ENCODE results near the gene HMCN1. TPM values are rescaled to one million over a fixed set of nuclear protein-coding genes. Genes with fewer than 3 reads are reported as not detected.

HMCN1 gene
- total and polyA plus RNA-seq, 2 experiments from 2014 or later, result 1.6 to 8.7 TPM

DNA sequence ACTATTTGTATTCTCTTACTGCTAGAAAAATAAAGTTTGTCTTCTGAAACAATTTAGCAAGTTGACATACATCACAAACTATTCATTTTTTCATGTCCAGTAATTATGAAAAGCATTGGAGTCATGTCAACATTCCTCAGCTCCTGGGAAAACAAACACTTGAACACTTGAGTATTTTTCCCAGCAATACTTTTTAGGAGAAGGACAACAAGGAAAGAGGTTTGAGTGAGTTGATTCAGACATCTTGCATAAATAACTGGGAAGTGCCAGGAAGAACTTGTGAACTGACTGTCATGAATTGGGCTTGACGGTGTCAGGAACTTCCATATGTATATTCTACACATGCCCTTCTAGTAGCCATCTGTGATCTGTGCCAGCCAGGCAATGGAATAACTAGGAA lies 195.6 kb downstream of the HMCN1 start:
- Histone ChIP-seq H3K27me3 (ENCODE audit: insufficient read depth) (no peaks in the 10 kb centered on the region), H3K4me1 (ENCODE audit: insufficient read depth) (peaks cover 6% of the 10 kb centered on the region), H4K20me1 (replicated peaks; ENCODE audit: insufficient read depth) (no peaks in the 10 kb centered on the region), H3K79me2 (replicated peaks; ENCODE audit: insufficient read depth) (no peaks in the 10 kb centered on the region), H3K9me2 (ENCODE audit: insufficient read depth) (no peaks in the 10 kb centered on the region), H3K27ac (ENCODE audit: low read depth) (no peak overlapping the region), H3K4me3 (no peak overlapping the region), H3K36me3 (ENCODE audit: insufficient read depth) (no peaks in the 10 kb centered on the region), H3F3A (replicated peaks; ENCODE audit: low read depth) (no peaks in the 10 kb centered on the region), H2AFZ (no peak overlapping the region), H3K4me2 (no peak overlapping the region)
- TF ChIP-seq NANOG (IDR thresholded peaks at IDR 0.05; ENCODE audit: borderline replicate concordance) (no peak), CREB1 (CRISPR knock-in tag; IDR thresholded peaks at IDR 0.05; ENCODE audit: low read depth) (no peak), STAT1 (IDR thresholded peaks at IDR 0.05; ENCODE audit: unreplicated experiment) (no peak), EZH2phosphoT487 (IDR thresholded peaks at IDR 0.05; ENCODE audit: unreplicated experiment) (no peak), ZNF331 (CRISPR knock-in tag; IDR thresholded peaks at IDR 0.05; ENCODE audit: low read depth) (no peak), JUNB (IDR thresholded peaks at IDR 0.05; ENCODE audit: unreplicated experiment) (no peak), POLR2AphosphoS5 (IDR thresholded peaks at IDR 0.05; ENCODE audit: low read depth) (no peak), ZNF114 (CRISPR knock-in tag; IDR thresholded peaks at IDR 0.05) (no peak), EZH2 (IDR thresholded peaks at IDR 0.05; ENCODE audit: low read depth, unreplicated experiment) (no peak)
- TF ChIP-seq, protein P1, sequence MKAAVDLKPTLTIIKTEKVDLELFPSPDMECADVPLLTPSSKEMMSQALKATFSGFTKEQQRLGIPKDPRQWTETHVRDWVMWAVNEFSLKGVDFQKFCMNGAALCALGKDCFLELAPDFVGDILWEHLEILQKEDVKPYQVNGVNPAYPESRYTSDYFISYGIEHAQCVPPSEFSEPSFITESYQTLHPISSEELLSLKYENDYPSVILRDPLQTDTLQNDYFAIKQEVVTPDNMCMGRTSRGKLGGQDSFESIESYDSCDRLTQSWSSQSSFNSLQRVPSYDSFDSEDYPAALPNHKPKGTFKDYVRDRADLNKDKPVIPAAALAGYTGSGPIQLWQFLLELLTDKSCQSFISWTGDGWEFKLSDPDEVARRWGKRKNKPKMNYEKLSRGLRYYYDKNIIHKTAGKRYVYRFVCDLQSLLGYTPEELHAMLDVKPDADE (IDR thresholded peaks at IDR 0.05), result no peak
- TF ChIP-seq, protein P2, sequence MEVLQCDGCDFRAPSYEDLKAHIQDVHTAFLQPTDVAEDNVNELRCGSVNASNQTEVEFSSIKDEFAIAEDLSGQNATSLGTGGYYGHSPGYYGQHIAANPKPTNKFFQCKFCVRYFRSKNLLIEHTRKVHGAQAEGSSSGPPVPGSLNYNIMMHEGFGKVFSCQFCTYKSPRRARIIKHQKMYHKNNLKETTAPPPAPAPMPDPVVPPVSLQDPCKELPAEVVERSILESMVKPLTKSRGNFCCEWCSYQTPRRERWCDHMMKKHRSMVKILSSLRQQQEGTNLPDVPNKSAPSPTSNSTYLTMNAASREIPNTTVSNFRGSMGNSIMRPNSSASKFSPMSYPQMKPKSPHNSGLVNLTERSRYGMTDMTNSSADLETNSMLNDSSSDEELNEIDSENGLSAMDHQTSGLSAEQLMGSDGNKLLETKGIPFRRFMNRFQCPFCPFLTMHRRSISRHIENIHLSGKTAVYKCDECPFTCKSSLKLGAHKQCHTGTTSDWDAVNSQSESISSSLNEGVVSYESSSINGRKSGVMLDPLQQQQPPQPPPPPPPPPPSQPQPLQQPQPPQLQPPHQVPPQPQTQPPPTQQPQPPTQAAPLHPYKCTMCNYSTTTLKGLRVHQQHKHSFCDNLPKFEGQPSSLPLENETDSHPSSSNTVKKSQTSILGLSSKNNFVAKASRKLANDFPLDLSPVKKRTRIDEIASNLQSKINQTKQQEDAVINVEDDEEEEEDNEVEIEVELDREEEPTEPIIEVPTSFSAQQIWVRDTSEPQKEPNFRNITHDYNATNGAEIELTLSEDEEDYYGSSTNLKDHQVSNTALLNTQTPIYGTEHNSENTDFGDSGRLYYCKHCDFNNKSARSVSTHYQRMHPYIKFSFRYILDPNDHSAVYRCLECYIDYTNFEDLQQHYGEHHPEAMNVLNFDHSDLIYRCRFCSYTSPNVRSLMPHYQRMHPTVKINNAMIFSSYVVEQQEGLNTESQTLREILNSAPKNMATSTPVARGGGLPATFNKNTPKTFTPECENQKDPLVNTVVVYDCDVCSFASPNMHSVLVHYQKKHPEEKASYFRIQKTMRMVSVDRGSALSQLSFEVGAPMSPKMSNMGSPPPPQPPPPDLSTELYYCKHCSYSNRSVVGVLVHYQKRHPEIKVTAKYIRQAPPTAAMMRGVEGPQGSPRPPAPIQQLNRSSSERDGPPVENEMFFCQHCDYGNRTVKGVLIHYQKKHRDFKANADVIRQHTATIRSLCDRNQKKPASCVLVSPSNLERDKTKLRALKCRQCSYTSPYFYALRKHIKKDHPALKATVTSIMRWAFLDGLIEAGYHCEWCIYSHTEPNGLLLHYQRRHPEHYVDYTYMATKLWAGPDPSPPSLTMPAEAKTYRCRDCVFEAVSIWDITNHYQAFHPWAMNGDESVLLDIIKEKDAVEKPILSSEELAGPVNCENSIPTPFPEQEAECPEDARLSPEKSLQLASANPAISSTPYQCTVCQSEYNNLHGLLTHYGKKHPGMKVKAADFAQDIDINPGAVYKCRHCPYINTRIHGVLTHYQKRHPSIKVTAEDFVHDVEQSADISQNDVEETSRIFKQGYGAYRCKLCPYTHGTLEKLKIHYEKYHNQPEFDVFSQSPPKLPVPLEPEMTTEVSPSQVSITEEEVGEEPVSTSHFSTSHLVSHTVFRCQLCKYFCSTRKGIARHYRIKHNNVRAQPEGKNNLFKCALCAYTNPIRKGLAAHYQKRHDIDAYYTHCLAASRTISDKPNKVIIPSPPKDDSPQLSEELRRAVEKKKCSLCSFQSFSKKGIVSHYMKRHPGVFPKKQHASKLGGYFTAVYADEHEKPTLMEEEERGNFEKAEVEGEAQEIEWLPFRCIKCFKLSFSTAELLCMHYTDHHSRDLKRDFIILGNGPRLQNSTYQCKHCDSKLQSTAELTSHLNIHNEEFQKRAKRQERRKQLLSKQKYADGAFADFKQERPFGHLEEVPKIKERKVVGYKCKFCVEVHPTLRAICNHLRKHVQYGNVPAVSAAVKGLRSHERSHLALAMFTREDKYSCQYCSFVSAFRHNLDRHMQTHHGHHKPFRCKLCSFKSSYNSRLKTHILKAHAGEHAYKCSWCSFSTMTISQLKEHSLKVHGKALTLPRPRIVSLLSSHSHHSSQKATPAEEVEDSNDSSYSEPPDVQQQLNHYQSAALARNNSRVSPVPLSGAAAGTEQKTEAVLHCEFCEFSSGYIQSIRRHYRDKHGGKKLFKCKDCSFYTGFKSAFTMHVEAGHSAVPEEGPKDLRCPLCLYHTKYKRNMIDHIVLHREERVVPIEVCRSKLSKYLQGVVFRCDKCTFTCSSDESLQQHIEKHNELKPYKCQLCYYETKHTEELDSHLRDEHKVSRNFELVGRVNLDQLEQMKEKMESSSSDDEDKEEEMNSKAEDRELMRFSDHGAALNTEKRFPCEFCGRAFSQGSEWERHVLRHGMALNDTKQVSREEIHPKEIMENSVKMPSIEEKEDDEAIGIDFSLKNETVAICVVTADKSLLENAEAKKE (CRISPR knock-in tag; IDR thresholded peaks at IDR 0.05), result no peak
- TF ChIP-seq, protein P3, sequence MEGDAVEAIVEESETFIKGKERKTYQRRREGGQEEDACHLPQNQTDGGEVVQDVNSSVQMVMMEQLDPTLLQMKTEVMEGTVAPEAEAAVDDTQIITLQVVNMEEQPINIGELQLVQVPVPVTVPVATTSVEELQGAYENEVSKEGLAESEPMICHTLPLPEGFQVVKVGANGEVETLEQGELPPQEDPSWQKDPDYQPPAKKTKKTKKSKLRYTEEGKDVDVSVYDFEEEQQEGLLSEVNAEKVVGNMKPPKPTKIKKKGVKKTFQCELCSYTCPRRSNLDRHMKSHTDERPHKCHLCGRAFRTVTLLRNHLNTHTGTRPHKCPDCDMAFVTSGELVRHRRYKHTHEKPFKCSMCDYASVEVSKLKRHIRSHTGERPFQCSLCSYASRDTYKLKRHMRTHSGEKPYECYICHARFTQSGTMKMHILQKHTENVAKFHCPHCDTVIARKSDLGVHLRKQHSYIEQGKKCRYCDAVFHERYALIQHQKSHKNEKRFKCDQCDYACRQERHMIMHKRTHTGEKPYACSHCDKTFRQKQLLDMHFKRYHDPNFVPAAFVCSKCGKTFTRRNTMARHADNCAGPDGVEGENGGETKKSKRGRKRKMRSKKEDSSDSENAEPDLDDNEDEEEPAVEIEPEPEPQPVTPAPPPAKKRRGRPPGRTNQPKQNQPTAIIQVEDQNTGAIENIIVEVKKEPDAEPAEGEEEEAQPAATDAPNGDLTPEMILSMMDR (conservative IDR thresholded peaks at IDR 0.05; ENCODE audit: low read depth in 2 of 2), result no peak
- TF ChIP-seq, protein P4, sequence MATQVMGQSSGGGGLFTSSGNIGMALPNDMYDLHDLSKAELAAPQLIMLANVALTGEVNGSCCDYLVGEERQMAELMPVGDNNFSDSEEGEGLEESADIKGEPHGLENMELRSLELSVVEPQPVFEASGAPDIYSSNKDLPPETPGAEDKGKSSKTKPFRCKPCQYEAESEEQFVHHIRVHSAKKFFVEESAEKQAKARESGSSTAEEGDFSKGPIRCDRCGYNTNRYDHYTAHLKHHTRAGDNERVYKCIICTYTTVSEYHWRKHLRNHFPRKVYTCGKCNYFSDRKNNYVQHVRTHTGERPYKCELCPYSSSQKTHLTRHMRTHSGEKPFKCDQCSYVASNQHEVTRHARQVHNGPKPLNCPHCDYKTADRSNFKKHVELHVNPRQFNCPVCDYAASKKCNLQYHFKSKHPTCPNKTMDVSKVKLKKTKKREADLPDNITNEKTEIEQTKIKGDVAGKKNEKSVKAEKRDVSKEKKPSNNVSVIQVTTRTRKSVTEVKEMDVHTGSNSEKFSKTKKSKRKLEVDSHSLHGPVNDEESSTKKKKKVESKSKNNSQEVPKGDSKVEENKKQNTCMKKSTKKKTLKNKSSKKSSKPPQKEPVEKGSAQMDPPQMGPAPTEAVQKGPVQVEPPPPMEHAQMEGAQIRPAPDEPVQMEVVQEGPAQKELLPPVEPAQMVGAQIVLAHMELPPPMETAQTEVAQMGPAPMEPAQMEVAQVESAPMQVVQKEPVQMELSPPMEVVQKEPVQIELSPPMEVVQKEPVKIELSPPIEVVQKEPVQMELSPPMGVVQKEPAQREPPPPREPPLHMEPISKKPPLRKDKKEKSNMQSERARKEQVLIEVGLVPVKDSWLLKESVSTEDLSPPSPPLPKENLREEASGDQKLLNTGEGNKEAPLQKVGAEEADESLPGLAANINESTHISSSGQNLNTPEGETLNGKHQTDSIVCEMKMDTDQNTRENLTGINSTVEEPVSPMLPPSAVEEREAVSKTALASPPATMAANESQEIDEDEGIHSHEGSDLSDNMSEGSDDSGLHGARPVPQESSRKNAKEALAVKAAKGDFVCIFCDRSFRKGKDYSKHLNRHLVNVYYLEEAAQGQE (IDR thresholded peaks at IDR 0.05; ENCODE audit: unreplicated experiment), result no peak
- no peaks in the 10 kb centered on the region for H3K9me3 Mint-ChIP-seq
- peaks cover 22% of the 10 kb centered on the region for H3K4me1 Mint-ChIP-seq
- no peak overlapping the region for H3K27ac Mint-ChIP-seq
- no peaks in the 10 kb centered on the region for H3K36me3 Mint-ChIP-seq (ENCODE audit: low read depth)
- H3K27me3 Mint-ChIP-seq (ENCODE audit: insufficient read depth, low read depth, poor library complexity), result no peaks in the 10 kb centered on the region
- ATAC-seq (no peak), DNase-seq (ENCODE audit: low spot score) (no peak)
- no peak overlapping the region for H3K4me3 Mint-ChIP-seq
